ENCODE measurements around the gene SRBD1.

SRBD1 gene

DNA sequence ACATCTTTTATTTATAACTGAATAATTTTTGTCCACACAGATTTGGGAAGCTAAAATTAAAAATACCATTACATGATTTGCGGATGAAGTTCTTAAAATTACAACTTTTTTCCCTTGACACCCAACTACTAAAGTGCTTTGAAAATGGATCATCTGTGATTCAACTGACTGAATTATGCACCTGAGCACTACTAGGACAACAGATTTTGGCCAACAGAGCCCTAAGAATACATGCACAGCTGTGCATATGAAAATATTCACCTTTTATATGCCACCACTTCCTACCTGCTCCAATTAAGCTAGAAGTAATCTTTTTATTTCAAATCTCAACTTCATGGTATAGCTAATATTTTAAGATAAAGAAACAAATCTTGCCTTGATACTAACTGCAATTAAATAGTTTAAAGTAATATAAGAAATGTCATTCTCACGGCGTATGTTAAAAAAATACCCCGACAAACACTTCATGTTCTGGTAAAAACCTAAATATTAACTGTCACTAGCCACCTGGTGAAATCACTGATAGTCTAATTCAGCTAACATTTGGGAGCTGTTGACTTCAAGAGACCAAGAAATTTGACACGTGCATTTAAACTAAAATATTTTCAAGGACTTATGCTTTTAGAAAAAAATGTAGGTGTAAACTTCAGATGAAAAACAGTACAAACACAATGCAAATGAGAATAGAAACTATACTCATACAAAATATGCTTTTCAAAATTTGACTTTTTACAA, 153.7 kb downstream of the SRBD1 start:
- H3K4me2 ChIP-seq (ENCODE audit: low read length) = no peak overlapping the region
- H3K27me3 ChIP-seq (ENCODE audit: low read depth, low read length) = no peaks in the 10 kb centered on the region
- no peak overlapping the region for H2AFZ ChIP-seq (ENCODE audit: low read depth, low read length)
- H3K4me1 ChIP-seq (ENCODE audit: low read length) = no peaks in the 10 kb centered on the region
- TF ChIP-seq, protein P1, sequence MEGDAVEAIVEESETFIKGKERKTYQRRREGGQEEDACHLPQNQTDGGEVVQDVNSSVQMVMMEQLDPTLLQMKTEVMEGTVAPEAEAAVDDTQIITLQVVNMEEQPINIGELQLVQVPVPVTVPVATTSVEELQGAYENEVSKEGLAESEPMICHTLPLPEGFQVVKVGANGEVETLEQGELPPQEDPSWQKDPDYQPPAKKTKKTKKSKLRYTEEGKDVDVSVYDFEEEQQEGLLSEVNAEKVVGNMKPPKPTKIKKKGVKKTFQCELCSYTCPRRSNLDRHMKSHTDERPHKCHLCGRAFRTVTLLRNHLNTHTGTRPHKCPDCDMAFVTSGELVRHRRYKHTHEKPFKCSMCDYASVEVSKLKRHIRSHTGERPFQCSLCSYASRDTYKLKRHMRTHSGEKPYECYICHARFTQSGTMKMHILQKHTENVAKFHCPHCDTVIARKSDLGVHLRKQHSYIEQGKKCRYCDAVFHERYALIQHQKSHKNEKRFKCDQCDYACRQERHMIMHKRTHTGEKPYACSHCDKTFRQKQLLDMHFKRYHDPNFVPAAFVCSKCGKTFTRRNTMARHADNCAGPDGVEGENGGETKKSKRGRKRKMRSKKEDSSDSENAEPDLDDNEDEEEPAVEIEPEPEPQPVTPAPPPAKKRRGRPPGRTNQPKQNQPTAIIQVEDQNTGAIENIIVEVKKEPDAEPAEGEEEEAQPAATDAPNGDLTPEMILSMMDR (IDR thresholded peaks at IDR 0.05; ENCODE audit: low read depth, low read length) = no peak
- no peak for TF ChIP-seq EZH2phosphoT487 (IDR thresholded peaks at IDR 0.05; ENCODE audit: low read depth)
- H3K36me3 ChIP-seq (replicated peaks; ENCODE audit: low read depth, low read length) = no peaks in the 10 kb centered on the region
- no peaks in the 10 kb centered on the region for H3K9me3 ChIP-seq (ENCODE audit: insufficient read depth, low read length)
- no peak overlapping the region for H3K4me3 ChIP-seq (ENCODE audit: low read length)
- H4K20me1 ChIP-seq (ENCODE audit: insufficient read depth, low read length) = no peaks in the 10 kb centered on the region
- H3K9ac ChIP-seq (ENCODE audit: low read length) = no peak overlapping the region
- no peaks in the 10 kb centered on the region for H3K79me2 ChIP-seq (ENCODE audit: low read length)
- no peak overlapping the region for H3K27ac ChIP-seq (ENCODE audit: low read length)

DNA sequence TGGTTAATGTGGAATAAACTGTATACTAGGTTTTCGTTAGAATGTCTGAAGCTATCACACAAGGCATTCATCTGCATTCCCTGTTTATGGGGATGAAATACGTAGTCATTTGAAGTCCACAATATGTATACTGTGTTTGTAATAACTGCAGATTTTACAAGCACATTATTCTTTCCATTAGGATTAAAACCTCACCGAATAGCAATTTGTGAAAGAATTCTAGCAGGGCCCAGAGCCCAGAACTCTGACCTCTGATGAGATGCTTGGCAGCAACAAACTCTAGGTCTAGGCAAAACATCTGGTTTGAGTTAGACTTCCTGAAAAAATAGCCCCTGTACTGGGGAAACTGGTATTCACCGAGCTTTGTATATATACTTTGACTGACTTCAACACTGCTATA, 158.2 kb downstream of the SRBD1 start:
- H3K4me1 ChIP-seq (ENCODE audit: low read length) = no peaks in the 10 kb centered on the region
- no peak for TF ChIP-seq EZH2phosphoT487 (IDR thresholded peaks at IDR 0.05; ENCODE audit: low read depth)
- TF ChIP-seq, protein P1 (IDR thresholded peaks at IDR 0.05; ENCODE audit: low read depth, low read length) = no peak
- no peak overlapping the region for H3K27ac ChIP-seq (ENCODE audit: low read length)
- H3K9ac ChIP-seq (ENCODE audit: low read length) = no peak overlapping the region
- no peaks in the 10 kb centered on the region for H3K27me3 ChIP-seq (ENCODE audit: low read depth, low read length)
- no peaks in the 10 kb centered on the region for H3K36me3 ChIP-seq (replicated peaks; ENCODE audit: low read depth, low read length)
- H4K20me1 ChIP-seq (ENCODE audit: insufficient read depth, low read length) = no peaks in the 10 kb centered on the region
- H2AFZ ChIP-seq (ENCODE audit: low read depth, low read length) = no peak overlapping the region
- H3K79me2 ChIP-seq (ENCODE audit: low read length) = no peaks in the 10 kb centered on the region
- H3K9me3 ChIP-seq (ENCODE audit: insufficient read depth, low read length) = no peaks in the 10 kb centered on the region
- H3K4me2 ChIP-seq (ENCODE audit: low read length) = no peak overlapping the region
- no peak overlapping the region for H3K4me3 ChIP-seq (ENCODE audit: low read length)

DNA sequence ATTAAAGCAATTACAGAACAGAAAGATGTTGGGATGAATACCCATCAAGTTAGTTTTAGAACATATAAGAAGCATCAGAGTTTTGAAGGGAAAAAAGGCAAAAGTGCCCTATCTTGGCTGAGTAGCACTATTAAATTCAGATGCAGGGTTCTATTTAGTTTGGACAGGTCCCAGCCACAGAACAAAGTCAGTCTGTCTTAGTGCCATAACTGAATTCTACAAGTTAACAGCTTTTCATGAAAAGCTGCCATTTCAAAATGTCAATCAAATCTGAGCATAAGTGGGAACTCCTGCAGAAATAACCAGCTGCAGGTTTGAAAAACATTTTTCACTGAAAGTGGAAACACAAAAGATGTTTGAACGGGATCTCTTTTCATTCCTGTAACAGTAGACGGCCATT, 160.4 kb downstream of the SRBD1 start:
- Histone ChIP-seq H3K27me3 (ENCODE audit: low read depth, low read length) (no peaks in the 10 kb centered on the region), H3K79me2 (ENCODE audit: low read length) (no peaks in the 10 kb centered on the region), H3K4me2 (ENCODE audit: low read length) (no peak overlapping the region), H3K9me3 (ENCODE audit: insufficient read depth, low read length) (no peaks in the 10 kb centered on the region), H3K9ac (ENCODE audit: low read length) (no peak overlapping the region), H3K36me3 (replicated peaks; ENCODE audit: low read depth, low read length) (no peaks in the 10 kb centered on the region), H3K27ac (ENCODE audit: low read length) (no peak overlapping the region), H3K4me1 (ENCODE audit: low read length) (no peaks in the 10 kb centered on the region), H2AFZ (ENCODE audit: low read depth, low read length) (no peak overlapping the region), H4K20me1 (ENCODE audit: insufficient read depth, low read length) (no peaks in the 10 kb centered on the region), H3K4me3 (ENCODE audit: low read length) (no peak overlapping the region)
- TF ChIP-seq EZH2phosphoT487 (IDR thresholded peaks at IDR 0.05; ENCODE audit: low read depth) = no peak
- TF ChIP-seq, protein P1 (IDR thresholded peaks at IDR 0.05; ENCODE audit: low read depth, low read length) = no peak

DNA sequence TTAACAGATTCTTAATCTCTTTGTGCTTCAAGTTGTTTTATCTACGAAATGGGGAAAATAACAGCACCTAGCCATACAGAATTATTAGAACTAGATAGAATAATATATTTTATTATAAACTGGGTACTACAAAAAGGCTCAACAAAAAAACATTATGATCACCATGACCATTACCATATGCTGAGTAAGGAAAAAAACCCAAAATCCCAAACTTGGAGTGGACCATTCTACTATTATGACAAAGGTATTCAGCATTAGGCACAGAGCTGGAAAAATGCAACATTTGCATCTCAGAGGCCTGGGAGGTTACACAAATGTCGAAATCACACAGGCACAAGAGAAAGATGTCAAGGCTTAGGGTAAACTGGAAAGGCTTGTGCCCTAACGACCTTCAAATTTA, 162.8 kb downstream of the SRBD1 start:
- no peaks in the 10 kb centered on the region for H3K79me2 ChIP-seq (ENCODE audit: low read length)
- H3K27me3 ChIP-seq (ENCODE audit: low read depth, low read length) = no peaks in the 10 kb centered on the region
- H3K27ac ChIP-seq (ENCODE audit: low read length) = no peak overlapping the region
- no peak overlapping the region for H3K9ac ChIP-seq (ENCODE audit: low read length)
- H3K4me2 ChIP-seq (ENCODE audit: low read length) = no peak overlapping the region
- no peaks in the 10 kb centered on the region for H3K36me3 ChIP-seq (replicated peaks; ENCODE audit: low read depth, low read length)
- H3K4me1 ChIP-seq (ENCODE audit: low read length) = peaks cover 2% of the 10 kb centered on the region
- no peak overlapping the region for H2AFZ ChIP-seq (ENCODE audit: low read depth, low read length)
- TF ChIP-seq, protein P1 (IDR thresholded peaks at IDR 0.05; ENCODE audit: low read depth, low read length) = no peak
- no peak for TF ChIP-seq EZH2phosphoT487 (IDR thresholded peaks at IDR 0.05; ENCODE audit: low read depth)
- no peaks in the 10 kb centered on the region for H3K9me3 ChIP-seq (ENCODE audit: insufficient read depth, low read length)
- no peaks in the 10 kb centered on the region for H4K20me1 ChIP-seq (ENCODE audit: insufficient read depth, low read length)
- H3K4me3 ChIP-seq (ENCODE audit: low read length) = no peak overlapping the region

All from OCI-LY3 (cell line).